ENCODE results near the gene HPCAL1. TPM values are rescaled to one million over a fixed set of nuclear protein-coding genes. Genes with fewer than 3 reads are reported as not detected.

HPCAL1 gene
- total and polyA plus RNA-seq, 4 donors: 122 to 147 (median 136) TPM

- Histone ChIP-seq H3K27me3 (ENCODE audit: control insufficient read depth in 3 of 3, insufficient read depth in 3 of 3, low read length in 2 of 3) (no peaks in the 10 kb centered on the region), H3K36me3 (ENCODE audit: control insufficient read depth in 4 of 4, insufficient read depth in 4 of 4, low read length in 4 of 4) (peaks cover 0 to 12% (median 5%) of the 10 kb centered on the region in 4 donors), H3K9me3 (ENCODE audit: control insufficient read depth in 4 of 4, insufficient read depth in 3 of 4, low read length in 3 of 4) (no peaks in the 10 kb centered on the region), H3K9ac (ENCODE audit: insufficient read depth in 1 of 2, low read length in 2 of 2) (no peak overlapping the region), H3K27ac (ENCODE audit: low read depth in 1 of 2, low read length in 1 of 2) (peak overlapping the region in 1 of 2 donors; percentile 26), H3K4me1 (ENCODE audit: control insufficient read depth in 5 of 5, insufficient read depth in 5 of 5, low read length in 5 of 5) (peaks cover 0 to 7% (median 0%) of the 10 kb centered on the region in 5 donors), H3K4me3 (no peak overlapping the region)
- no peak for TF ChIP-seq CTCF (IDR thresholded peaks at IDR 0.05; ENCODE audit: control extremely low read depth, extremely low read depth)
- no peak for DNase-seq
- no peak for ATAC-seq (ENCODE audit: insufficient read depth, low FRiP score)
- WGBS, 2 donors: 77 to 80% methylated on average over 6 of the region's 6 CpGs
Observed at GRCh38 chr2:10316336-10316735, 13.6 kb downstream of the HPCAL1 start.

- 81 to 86% methylated on average over 7 of the region's 7 CpGs for WGBS, 2 donors
Observed at GRCh38 chr2:10316860-10317259, 14.2 kb downstream of the HPCAL1 start.

GRCh38 chr2:10317646-10318045 lies 14.9 kb downstream of the HPCAL1 start:
- peaks cover 0 to 2% (median under 1%) of the 10 kb centered on the region in 4 donors for H3K36me3 ChIP-seq (ENCODE audit: control insufficient read depth in 4 of 4, insufficient read depth in 4 of 4, low read length in 4 of 4)
- no peak overlapping the region for H3K9ac ChIP-seq (ENCODE audit: insufficient read depth in 1 of 2, low read length in 2 of 2)
- no peak overlapping the region for H3K4me3 ChIP-seq
- peaks cover 0 to 7% (median 0%) of the 10 kb centered on the region in 5 donors for H3K4me1 ChIP-seq (ENCODE audit: control insufficient read depth in 5 of 5, insufficient read depth in 5 of 5, low read length in 5 of 5)
- TF ChIP-seq CTCF (IDR thresholded peaks at IDR 0.05; ENCODE audit: control extremely low read depth, extremely low read depth): no peak
- WGBS, 2 donors: 73 to 80% methylated on average over 5 of the region's 5 CpGs
- no peaks in the 10 kb centered on the region for H3K27me3 ChIP-seq (ENCODE audit: control insufficient read depth in 3 of 3, insufficient read depth in 3 of 3, low read length in 2 of 3)
- no peaks in the 10 kb centered on the region for H3K9me3 ChIP-seq (ENCODE audit: control insufficient read depth in 4 of 4, insufficient read depth in 3 of 4, low read length in 3 of 4)
- no peak for DNase-seq
- peak overlapping the region in 1 of 2 donors; percentile 15 for H3K27ac ChIP-seq (ENCODE audit: low read depth in 1 of 2, low read length in 1 of 2)
- ATAC-seq (ENCODE audit: insufficient read depth, low FRiP score): no peak

More at GRCh38 chr2:10316860-10317259, 14.2 kb downstream of the HPCAL1 start:
- peaks cover 0 to 8% (median 4%) of the 10 kb centered on the region in 4 donors for H3K36me3 ChIP-seq (ENCODE audit: control insufficient read depth in 4 of 4, insufficient read depth in 4 of 4, low read length in 4 of 4)
- TF ChIP-seq CTCF (IDR thresholded peaks at IDR 0.05; ENCODE audit: control extremely low read depth, extremely low read depth): no peak
- H3K4me3 ChIP-seq: no peak overlapping the region
- ATAC-seq (ENCODE audit: insufficient read depth, low FRiP score) (no peak), DNase-seq (no peak)
- peaks cover 0 to 7% (median 0%) of the 10 kb centered on the region in 5 donors for H3K4me1 ChIP-seq (ENCODE audit: control insufficient read depth in 5 of 5, insufficient read depth in 5 of 5, low read length in 5 of 5)
- H3K9ac ChIP-seq (ENCODE audit: insufficient read depth in 1 of 2, low read length in 2 of 2): no peak overlapping the region
- no peak overlapping the region for H3K27ac ChIP-seq (ENCODE audit: low read depth in 1 of 2, low read length in 1 of 2)
- no peaks in the 10 kb centered on the region for H3K27me3 ChIP-seq (ENCODE audit: control insufficient read depth in 3 of 3, insufficient read depth in 3 of 3, low read length in 2 of 3)
- H3K9me3 ChIP-seq (ENCODE audit: control insufficient read depth in 4 of 4, insufficient read depth in 3 of 4, low read length in 3 of 4): no peaks in the 10 kb centered on the region

- Histone ChIP-seq H3K9me3 (ENCODE audit: control insufficient read depth in 4 of 4, insufficient read depth in 3 of 4, low read length in 3 of 4) (no peaks in the 10 kb centered on the region), H3K4me3 (no peak overlapping the region), H3K27ac (ENCODE audit: low read depth in 1 of 2, low read length in 1 of 2) (no peak overlapping the region), H3K4me1 (ENCODE audit: control insufficient read depth in 5 of 5, insufficient read depth in 5 of 5, low read length in 5 of 5) (peaks cover 0 to 9% (median 0%) of the 10 kb centered on the region in 5 donors), H3K36me3 (ENCODE audit: control insufficient read depth in 4 of 4, insufficient read depth in 4 of 4, low read length in 4 of 4) (peaks cover 0 to 2% (median 0%) of the 10 kb centered on the region in 4 donors), H3K27me3 (ENCODE audit: control insufficient read depth in 3 of 3, insufficient read depth in 3 of 3, low read length in 2 of 3) (no peaks in the 10 kb centered on the region), H3K9ac (ENCODE audit: insufficient read depth in 1 of 2, low read length in 2 of 2) (no peak overlapping the region)
- no peak for TF ChIP-seq CTCF (IDR thresholded peaks at IDR 0.05; ENCODE audit: control extremely low read depth, extremely low read depth)
- WGBS, 2 donors: 86 to 90% methylated on average over 13 of the region's 13 CpGs
- DNase-seq: no peak
- no peak for ATAC-seq (ENCODE audit: insufficient read depth, low FRiP score)
Observed at GRCh38 chr2:10318345-10318744, 15.6 kb downstream of the HPCAL1 start.
